ENCODE data around the gene ANHX.
"Not testable (repeated sequence)": the region's sequence is repeated elsewhere in the genome, so short reads cannot be mapped to it uniquely, and the experiment has no call there.

Gene ANHX

GRCh38 chr12:133235401-133236112 lies at the start of gene ANHX:
ANHX (minus strand) TSS chr12:133235877; CDS start chr12:133234356, 1,521 bp downstream.
- no peak for TF ChIP-seq CTCF (IDR thresholded peaks at IDR 0.05; ENCODE audit: low read depth, low read length, missing control alignments)

DNA sequence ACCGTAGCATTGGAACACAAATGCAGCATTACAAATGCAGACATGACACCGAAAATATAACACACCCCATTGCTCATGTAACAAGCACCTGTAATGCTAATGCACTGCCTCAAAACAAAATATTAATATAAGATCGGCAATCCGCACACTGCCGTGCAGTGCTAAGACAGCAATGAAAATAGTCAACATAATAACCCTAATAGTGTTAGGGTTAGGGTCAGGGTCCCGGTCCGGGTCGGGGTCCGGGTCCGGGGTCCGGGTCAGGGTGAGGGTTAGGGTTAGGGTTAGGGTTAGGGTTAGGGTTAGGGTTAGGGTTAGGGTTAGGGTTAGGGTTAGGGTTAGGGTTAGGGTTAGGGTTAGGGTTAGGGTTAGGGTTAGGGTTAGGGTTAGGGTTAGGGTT lies 29.0 kb upstream of the ANHX start:
- H3K4me3 ChIP-seq (ENCODE audit: low read depth, low read length); in situ Hi-C loops (cut with HindIII; ENCODE audit: low sequenced_read_pairs); DNase-seq (ENCODE audit: low read depth): not testable (repeated sequence)

More at GRCh38 chr12:133235401-133236112, at the start of gene ANHX:
- DNase-seq (ENCODE audit: low read depth), result no peak
- in situ Hi-C loops (cut with HindIII; ENCODE audit: low sequenced_read_pairs), result no loop called here
- no peak within 1 kb of the TSS for H3K4me3 ChIP-seq (ENCODE audit: low read depth, low read length)

DNA sequence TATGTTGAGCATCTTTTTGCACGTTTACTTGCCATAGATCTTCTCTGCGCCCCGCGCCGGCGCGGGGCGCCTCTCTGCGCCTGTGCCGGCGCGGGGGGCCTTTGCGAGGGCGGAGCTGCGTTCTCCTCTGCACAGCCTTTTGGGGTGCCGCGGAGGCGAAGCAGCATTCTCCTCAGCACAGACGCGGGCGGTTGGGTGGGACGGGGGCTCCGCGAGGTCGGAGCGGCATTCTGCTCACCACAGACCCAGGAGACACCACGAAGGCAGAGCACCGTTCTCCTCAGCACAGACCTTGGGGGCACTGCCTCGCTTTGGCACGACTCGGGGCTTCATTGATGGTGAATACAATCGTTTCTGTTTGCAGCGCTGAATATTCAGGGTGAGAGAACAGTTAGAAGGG lies 28.5 kb upstream of the ANHX start:
- no peak for DNase-seq (ENCODE audit: low read depth)
- in situ Hi-C loops (cut with HindIII; ENCODE audit: low sequenced_read_pairs), result no loop called here
- no peak for TF ChIP-seq CTCF (IDR thresholded peaks at IDR 0.05; ENCODE audit: low read depth, low read length, missing control alignments)
- no peak overlapping the region for H3K4me3 ChIP-seq (ENCODE audit: low read depth, low read length)

- in situ Hi-C loops (cut with HindIII; ENCODE audit: low sequenced_read_pairs), result no loop called here
- no peak for TF ChIP-seq CTCF (IDR thresholded peaks at IDR 0.05; ENCODE audit: low read depth, low read length, missing control alignments)
- no peak for DNase-seq (ENCODE audit: low read depth)
- no peak overlapping the region for H3K4me3 ChIP-seq (ENCODE audit: low read depth, low read length)
These were observed 20.6 kb upstream of the ANHX start for GRCh38 chr12:133256321-133256720.

- in situ Hi-C loops (cut with HindIII; ENCODE audit: low sequenced_read_pairs); H3K4me3 ChIP-seq (ENCODE audit: low read depth, low read length); DNase-seq (ENCODE audit: low read depth): not testable (repeated sequence)
These were observed 20.2 kb upstream of the ANHX start for GRCh38 chr12:133255833-133256232.

DNA sequence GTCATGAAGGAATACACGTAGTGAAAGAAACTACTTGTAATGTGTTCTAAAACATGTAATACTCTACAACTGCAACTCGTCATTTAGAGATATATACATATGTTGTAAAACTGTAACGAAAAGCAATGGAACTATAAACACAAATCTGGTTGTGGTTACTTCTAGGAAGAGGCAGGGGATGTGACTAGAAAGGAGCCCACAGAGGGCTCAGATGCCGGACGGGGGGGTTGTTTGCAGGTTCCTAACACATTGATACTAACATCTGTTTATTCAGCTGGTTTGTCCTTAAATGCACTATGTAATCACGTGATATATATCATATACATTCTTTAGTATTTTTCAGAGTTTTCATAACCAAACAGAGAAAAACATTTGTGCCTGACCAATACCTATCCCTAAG lies 16.1 kb upstream of the ANHX start:
- no peak for TF ChIP-seq CTCF (IDR thresholded peaks at IDR 0.05; ENCODE audit: low read depth, low read length, missing control alignments)
- DNase-seq (ENCODE audit: low read depth), result no peak
- in situ Hi-C loops (cut with HindIII; ENCODE audit: low sequenced_read_pairs), result no loop called here
- H3K4me3 ChIP-seq (ENCODE audit: low read depth, low read length), result no peak overlapping the region

- DNase-seq (ENCODE audit: low read depth), result no peak
- no peak for TF ChIP-seq CTCF (IDR thresholded peaks at IDR 0.05; ENCODE audit: low read depth, low read length, missing control alignments)
- in situ Hi-C loops (cut with HindIII; ENCODE audit: low sequenced_read_pairs), result no loop called here
- H3K4me3 ChIP-seq (ENCODE audit: low read depth, low read length), result no peak overlapping the region
These were observed 879 bp upstream of the ANHX start for GRCh38 chr12:133236556-133236955.

- in situ Hi-C loops (cut with HindIII; ENCODE audit: low sequenced_read_pairs), result no loop called here
- H3K4me3 ChIP-seq (ENCODE audit: low read depth, low read length), result no peak overlapping the region
- no peak for DNase-seq (ENCODE audit: low read depth)
- no peak for TF ChIP-seq CTCF (IDR thresholded peaks at IDR 0.05; ENCODE audit: low read depth, low read length, missing control alignments)
These were observed 467 bp upstream of the ANHX start for GRCh38 chr12:133236144-133236543.

Measured in astrocyte of the cerebellum (primary cell).